SK-N-SH (cell line): Measurements from ENCODE around the gene CDC14B.

Experiments
- CHD2 ChIP-seq: fragments of 150-350 bp; IDR thresholded peaks from 2 replicates; pipeline ENCODE4 v1.6.1; 2018; ENCODE audit warnings: low read length; ENCODE audit not compliant: partially characterized antibody
- EZH2phosphoT487 ChIP-seq: fragments of 200-600 bp; sonication (generic); IDR thresholded peaks from 2 replicates; pipeline ENCODE4 v1.6.1; 2017; ENCODE audit warnings: low read depth, mixed run types, mild to moderate bottlenecking, antibody characterized with exemption, moderate library complexity, borderline replicate concordance
- NFIC ChIP-seq: IDR thresholded peaks from 2 replicates; pipeline ENCODE4 v1.4.0; 2012; ENCODE audit warnings: borderline replicate concordance
- POLR2AphosphoS5 ChIP-seq: IDR thresholded peaks from 2 replicates; pipeline ENCODE4 v1.6.1; 2012; ENCODE audit warnings: low read depth, low read length
- RAD21 ChIP-seq: IDR thresholded peaks from 2 replicates; pipeline ENCODE4 v1.6.1; 2012; ENCODE audit warnings: mild to moderate bottlenecking, low read length
- TAF1 ChIP-seq: IDR thresholded peaks from 2 replicates; pipeline ENCODE4 v1.6.1; 2012; ENCODE audit warnings: low read depth, mild to moderate bottlenecking, low read length, moderate library complexity, borderline replicate concordance
- TEAD4 ChIP-seq: IDR thresholded peaks from 2 replicates; pipeline ENCODE4 v1.4.0; 2012; ENCODE audit warnings: mild to moderate bottlenecking, borderline replicate concordance; ENCODE audit not compliant: insufficient read depth
- YY1 ChIP-seq: IDR thresholded peaks from 2 replicates; pipeline ENCODE4 v1.4.0; 2012; ENCODE audit warnings: low read depth, mild to moderate bottlenecking
- TF ChIP-seq, protein P1 (sequence below): fragments of 200-600 bp; sonication (generic); IDR thresholded peaks from 2 replicates; pipeline ENCODE4 v1.6.1; 2017; ENCODE audit warnings: antibody characterized with exemption, mild to moderate bottlenecking, moderate library complexity

DNA sequence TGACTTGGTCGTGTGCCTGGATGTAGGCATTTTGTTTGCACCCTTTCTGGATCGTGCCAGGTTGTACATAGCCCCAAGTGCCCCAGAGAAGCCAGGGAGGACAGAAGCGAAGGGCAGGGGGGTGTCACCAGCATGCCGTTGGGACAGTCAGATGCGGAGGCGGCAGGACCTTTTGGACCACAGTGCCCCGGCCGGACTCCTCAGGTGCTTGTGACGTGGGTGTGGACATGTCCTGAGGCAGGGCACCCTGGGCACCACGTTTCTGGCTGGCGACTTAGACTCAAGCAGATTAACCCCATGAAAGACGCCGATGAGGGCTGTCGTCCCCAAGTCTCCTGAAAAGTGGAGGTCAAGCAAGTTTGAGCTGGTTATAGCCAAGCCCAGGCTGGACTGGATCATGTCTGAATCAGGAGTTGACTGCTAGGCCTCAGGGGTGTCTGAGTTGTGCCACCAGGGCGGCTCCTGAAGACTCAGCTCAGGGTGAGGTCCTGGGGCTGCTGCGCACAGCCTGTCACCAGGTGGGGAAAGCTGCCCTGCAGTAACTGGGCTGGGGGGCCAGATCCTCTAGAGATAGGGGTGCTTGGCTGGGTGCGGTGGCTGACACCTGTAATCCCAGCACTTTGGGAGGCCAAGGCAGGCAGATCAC, 127.6 kb downstream of the CDC14B start:
- TF ChIP-seq EZH2phosphoT487 (no peak), YY1 (no peak), NFIC (no peak), RAD21 (no peak), CHD2 (no peak), TEAD4 (no peak), TAF1 (no peak), POLR2AphosphoS5 (no peak)
- TF ChIP-seq, protein P1, sequence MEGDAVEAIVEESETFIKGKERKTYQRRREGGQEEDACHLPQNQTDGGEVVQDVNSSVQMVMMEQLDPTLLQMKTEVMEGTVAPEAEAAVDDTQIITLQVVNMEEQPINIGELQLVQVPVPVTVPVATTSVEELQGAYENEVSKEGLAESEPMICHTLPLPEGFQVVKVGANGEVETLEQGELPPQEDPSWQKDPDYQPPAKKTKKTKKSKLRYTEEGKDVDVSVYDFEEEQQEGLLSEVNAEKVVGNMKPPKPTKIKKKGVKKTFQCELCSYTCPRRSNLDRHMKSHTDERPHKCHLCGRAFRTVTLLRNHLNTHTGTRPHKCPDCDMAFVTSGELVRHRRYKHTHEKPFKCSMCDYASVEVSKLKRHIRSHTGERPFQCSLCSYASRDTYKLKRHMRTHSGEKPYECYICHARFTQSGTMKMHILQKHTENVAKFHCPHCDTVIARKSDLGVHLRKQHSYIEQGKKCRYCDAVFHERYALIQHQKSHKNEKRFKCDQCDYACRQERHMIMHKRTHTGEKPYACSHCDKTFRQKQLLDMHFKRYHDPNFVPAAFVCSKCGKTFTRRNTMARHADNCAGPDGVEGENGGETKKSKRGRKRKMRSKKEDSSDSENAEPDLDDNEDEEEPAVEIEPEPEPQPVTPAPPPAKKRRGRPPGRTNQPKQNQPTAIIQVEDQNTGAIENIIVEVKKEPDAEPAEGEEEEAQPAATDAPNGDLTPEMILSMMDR: no peak
